GM23338 (cell line): ENCODE measurements around the gene WDR45B. TPM values are rescaled to one million over a fixed set of nuclear protein-coding genes. Genes with fewer than 3 reads are reported as not detected.

Experiments used
- ATAC-seq: fragments of 200-7000 bp; cut with Tn5 transposase; 3 replicates; pipeline ENCODE4 v1.9.1; 2020
- DNase-seq: peaks from one replicate; pipeline ENCODE4 v3.0.0-alpha.2; 2015; ENCODE audit warnings: low spot score
- H2AFZ ChIP-seq: fragments of 200-600 bp; sonication (generic); 2 replicates; pipeline ENCODE4 v1.8.0; 2016; ENCODE audit warnings: antibody characterized with exemption, mild to moderate bottlenecking, moderate library complexity
- H3F3A ChIP-seq: fragments of 200-600 bp; sonication (generic); replicated peaks from 2 replicates; pipeline ENCODE4 v1.8.0; 2017; ENCODE audit warnings: antibody characterized with exemption, mixed run types, low read depth
- H3K27ac ChIP-seq: fragments of 200-600 bp; sonication (generic); 2 replicates; pipeline ENCODE4 v1.6.1; 2016; ENCODE audit warnings: low read depth
- H3K27me3 ChIP-seq: fragments of 200-600 bp; sonication (generic); 2 replicates; pipeline ENCODE4 v1.8.0; 2016; ENCODE audit warnings: mild to moderate bottlenecking, mixed run types, moderate library complexity; ENCODE audit not compliant: insufficient read depth
- H3K36me3 ChIP-seq: fragments of 200-600 bp; sonication (generic); 2 replicates; pipeline ENCODE4 v1.8.0; 2016; ENCODE audit warnings: mild to moderate bottlenecking; ENCODE audit not compliant: insufficient read depth
- H3K4me1 ChIP-seq: fragments of 200-600 bp; sonication (generic); 2 replicates; pipeline ENCODE4 v1.8.0; 2016; ENCODE audit warnings: mild to moderate bottlenecking, moderate library complexity; ENCODE audit not compliant: insufficient read depth
- H3K4me2 ChIP-seq: fragments of 200-600 bp; sonication (generic); 2 replicates; pipeline ENCODE4 v1.7.1; 2017; ENCODE audit warnings: mixed run types
- H3K4me3 ChIP-seq: fragments of 200-600 bp; sonication (generic); 2 replicates; pipeline ENCODE4 v1.6.1; 2016; ENCODE audit warnings: mixed run types
- H3K79me2 ChIP-seq: fragments of 200-600 bp; sonication (generic); replicated peaks from 2 replicates; pipeline ENCODE4 v1.8.0; 2017; ENCODE audit warnings: mild to moderate bottlenecking; ENCODE audit not compliant: insufficient read depth
- H3K9me2 ChIP-seq: fragments of 200-600 bp; sonication (generic); 2 replicates; pipeline ENCODE4 v1.8.0; 2017; ENCODE audit not compliant: insufficient read depth
- H4K20me1 ChIP-seq: fragments of 200-600 bp; sonication (generic); replicated peaks from 2 replicates; pipeline ENCODE4 v1.8.0; 2017; ENCODE audit warnings: mild to moderate bottlenecking; ENCODE audit not compliant: insufficient read depth
- H3K27ac Mint-ChIP-seq: 2 replicates; pipeline ENCODE4 v1.8.0; 2020; ENCODE audit warnings: inconsistent platforms, mild to moderate bottlenecking, moderate library complexity, mixed read lengths
- H3K27me3 Mint-ChIP-seq: 3 replicates; pipeline ENCODE4 v1.8.0; 2022; ENCODE audit warnings: low read depth, mild to moderate bottlenecking, moderate library complexity, mixed read lengths, inconsistent platforms; ENCODE audit not compliant: insufficient read depth, poor library complexity
- H3K36me3 Mint-ChIP-seq: 3 replicates; pipeline ENCODE4 v1.8.0; 2021; ENCODE audit warnings: low read depth, mild to moderate bottlenecking, inconsistent platforms, moderate library complexity, mixed read lengths
- H3K4me1 Mint-ChIP-seq: 3 replicates; pipeline ENCODE4 v1.8.0; 2020; ENCODE audit warnings: mild to moderate bottlenecking, inconsistent platforms, mixed read lengths
- H3K4me3 Mint-ChIP-seq: 3 replicates; pipeline ENCODE4 v1.8.0; 2021; ENCODE audit warnings: moderate library complexity, mild to moderate bottlenecking, inconsistent platforms, mixed read lengths
- H3K9me3 Mint-ChIP-seq: 3 replicates; pipeline ENCODE4 v1.8.0; 2020; ENCODE audit warnings: moderate library complexity, mild to moderate bottlenecking, inconsistent platforms, mixed read lengths
- NANOG ChIP-seq: IDR thresholded peaks from 2 replicates; pipeline ENCODE4 v1.6.1; 2016; ENCODE audit warnings: antibody characterized with exemption, borderline replicate concordance
- REST ChIP-seq: IDR thresholded peaks from one replicate; pipeline ENCODE4 v1.6.1; 2018; ENCODE audit warnings: antibody characterized with exemption; ENCODE audit not compliant: unreplicated experiment
- ZNF462 ChIP-seq: fragments of 250-450 bp; sonication (Bioruptor Pico); IDR thresholded peaks from 2 replicates; pipeline ENCODE4 v1.5.0; 2020; ENCODE audit warnings: mild to moderate bottlenecking, moderate library complexity
- polyA plus RNA-seq: library from polyadenylated mRNA; unstranded; fragments of >200 nt; fragmentation: Nextera tagmentation; extraction: Ambion mirVana; gene quantifications from 2 replicates; pipeline ENCODE4 v1.2.1, GENCODE V29; 2016
- total RNA-seq: library from RNA; depleted of rRNA; stranded (reverse); fragments of >200 nt; shearing (Covaris generic); gene quantifications from 2 replicates; pipeline ENCODE4 v1.2.3, GENCODE V29; 2014
- TF ChIP-seq, protein P1 (sequence below): IDR thresholded peaks from 2 replicates; pipeline ENCODE4 v1.6.1; 2016; ENCODE audit warnings: antibody characterized with exemption

Gene WDR45B
- total and polyA plus RNA-seq, 2 experiments from 2014 or later: 69.4 to 96.4 TPM

DNA sequence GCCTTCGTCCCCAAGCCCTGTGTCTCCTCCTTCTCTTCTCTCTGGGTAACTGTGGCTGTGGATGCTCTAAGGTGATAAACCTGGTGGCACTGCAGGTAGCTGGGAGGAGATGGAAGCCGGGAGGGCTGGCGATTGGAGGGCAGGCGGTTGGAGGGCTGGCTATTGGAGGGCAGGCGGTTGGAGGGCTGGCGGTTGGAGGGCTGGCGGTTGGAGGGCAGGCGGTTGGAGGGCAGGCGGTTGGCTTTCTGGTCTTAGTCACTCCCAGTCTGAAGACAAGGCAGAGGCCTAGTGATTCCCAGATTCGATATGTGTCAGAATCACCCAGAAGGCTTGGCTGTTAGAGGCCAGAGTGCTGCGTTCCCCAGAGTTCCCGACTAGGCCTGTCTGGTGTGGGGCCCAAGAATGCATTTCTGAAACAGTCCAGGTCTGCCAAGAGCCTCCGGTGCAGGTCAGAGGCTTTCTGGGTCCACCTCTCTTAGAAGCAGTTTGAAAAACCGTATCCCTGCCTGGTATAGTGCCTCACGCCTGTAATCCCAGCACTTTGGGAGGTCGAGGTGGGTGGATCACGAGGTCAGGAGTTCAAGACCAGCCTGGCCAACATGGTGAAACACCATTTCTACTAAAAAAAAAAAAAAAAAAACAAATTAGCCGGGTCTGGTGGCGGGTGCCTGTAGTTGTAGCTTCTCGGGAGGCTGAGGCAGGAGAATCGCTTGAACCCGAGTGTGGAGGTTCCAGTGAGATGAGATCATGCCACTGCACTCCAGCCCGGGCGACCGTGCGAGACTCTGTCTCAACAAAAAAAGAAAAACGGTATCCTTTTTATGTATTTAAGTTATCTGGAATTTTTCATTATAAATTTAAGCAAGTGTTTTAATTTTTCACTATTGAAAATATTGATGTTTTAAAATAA, 59.7 kb downstream of the WDR45B start:
- Mint-ChIP-seq H3K4me1 (peaks cover 9% of the 10 kb centered on the region), H3K27me3 (peaks cover 2% of the 10 kb centered on the region), H3K36me3 (peaks cover 60% of the 10 kb centered on the region), H3K9me3 (peaks cover 3% of the 10 kb centered on the region; the same call in 2 of the 3 replicates), H3K27ac (no peak overlapping the region), H3K4me3 (no peak overlapping the region)
- H3K27me3 ChIP-seq: no peaks in the 10 kb centered on the region
- no peak overlapping the region for H2AFZ ChIP-seq
- no peak overlapping the region for H3K27ac ChIP-seq
- H3K4me3 ChIP-seq: no peak overlapping the region
- peaks cover 3% of the 10 kb centered on the region; the same call in 1 of the 2 replicates for H3K79me2 ChIP-seq
- H3K9me2 ChIP-seq: no peaks in the 10 kb centered on the region
- DNase-seq (no peak), ATAC-seq (no peak)
- peaks cover 8% of the 10 kb centered on the region for H3K36me3 ChIP-seq
- H3F3A ChIP-seq: peaks cover 24% of the 10 kb centered on the region
- no peak overlapping the region for H3K4me2 ChIP-seq
- TF ChIP-seq, protein P1, sequence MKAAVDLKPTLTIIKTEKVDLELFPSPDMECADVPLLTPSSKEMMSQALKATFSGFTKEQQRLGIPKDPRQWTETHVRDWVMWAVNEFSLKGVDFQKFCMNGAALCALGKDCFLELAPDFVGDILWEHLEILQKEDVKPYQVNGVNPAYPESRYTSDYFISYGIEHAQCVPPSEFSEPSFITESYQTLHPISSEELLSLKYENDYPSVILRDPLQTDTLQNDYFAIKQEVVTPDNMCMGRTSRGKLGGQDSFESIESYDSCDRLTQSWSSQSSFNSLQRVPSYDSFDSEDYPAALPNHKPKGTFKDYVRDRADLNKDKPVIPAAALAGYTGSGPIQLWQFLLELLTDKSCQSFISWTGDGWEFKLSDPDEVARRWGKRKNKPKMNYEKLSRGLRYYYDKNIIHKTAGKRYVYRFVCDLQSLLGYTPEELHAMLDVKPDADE: no peak
- no peaks in the 10 kb centered on the region for H3K4me1 ChIP-seq
- H4K20me1 ChIP-seq: peaks cover 3% of the 10 kb centered on the region; the same call in 1 of the 2 replicates

GRCh38 chr17:82587234-82588086, 60.8 kb downstream of the WDR45B start:
- no peak overlapping the region for H2AFZ ChIP-seq
- H3K4me1 ChIP-seq: no peaks in the 10 kb centered on the region
- peaks cover 7% of the 10 kb centered on the region for H3K79me2 ChIP-seq
- Mint-ChIP-seq H3K36me3 (peaks cover 65% of the 10 kb centered on the region), H3K4me1 (peaks cover 3% of the 10 kb centered on the region), H3K4me3 (no peak overlapping the region), H3K27me3 (peaks cover 2% of the 10 kb centered on the region), H3K27ac (no peak overlapping the region), H3K9me3 (peaks cover 3% of the 10 kb centered on the region; the same call in 2 of the 3 replicates)
- H3K9me2 ChIP-seq: no peaks in the 10 kb centered on the region
- peaks cover 24% of the 10 kb centered on the region for H3F3A ChIP-seq
- no peak overlapping the region for H3K4me3 ChIP-seq
- peaks cover 7% of the 10 kb centered on the region for H4K20me1 ChIP-seq
- ATAC-seq: no peak
- TF ChIP-seq NANOG: no peak
- TF ChIP-seq, protein P1: no peak
- no peak for TF ChIP-seq REST
- TF ChIP-seq ZNF462 (CRISPR knock-in tag): no peak
- peaks cover 13% of the 10 kb centered on the region for H3K36me3 ChIP-seq
- H3K27me3 ChIP-seq: no peaks in the 10 kb centered on the region
- H3K4me2 ChIP-seq: no peak overlapping the region
- no peak overlapping the region; the same call in 1 of the 2 replicates for H3K27ac ChIP-seq
- DNase-seq: no peak
